ENCODE results near the gene TNIP3. TPM values are rescaled to one million over a fixed set of nuclear protein-coding genes. Genes with fewer than 3 reads are reported as not detected.

TNIP3 gene
- total RNA-seq, 4 donors from 2014 or later: 0.48 TPM; not detected in 3

GRCh38 chr4:121185960-121186359, 21.8 kb upstream of the TNIP3 start:
- H3K27ac ChIP-seq: no peak overlapping the region
- no peaks in the 10 kb centered on the region for H3K27me3 ChIP-seq
- no peak overlapping the region for H3K4me3 ChIP-seq
- H3K36me3 ChIP-seq: no peaks in the 10 kb centered on the region
- H3K9me3 ChIP-seq: no peaks in the 10 kb centered on the region
- no peaks in the 10 kb centered on the region for H3K4me1 ChIP-seq
- no peak for TF ChIP-seq POLR2A (IDR thresholded peaks at IDR 0.05)
- no peak for DNase-seq
- intact Hi-C loops (cut with DNase I; ENCODE audit: low total_unique reads): no loop called here

- intact Hi-C loops (cut with DNase I; ENCODE audit: low total_unique reads): no loop called here
- Histone ChIP-seq H3K9me3 (no peaks in the 10 kb centered on the region), H3K4me1 (no peaks in the 10 kb centered on the region), H3K4me3 (no peak overlapping the region), H3K27me3 (no peaks in the 10 kb centered on the region), H3K36me3 (no peaks in the 10 kb centered on the region), H3K27ac (no peak overlapping the region)
- TF ChIP-seq POLR2A (IDR thresholded peaks at IDR 0.05): no peak
- TF ChIP-seq, protein P1, sequence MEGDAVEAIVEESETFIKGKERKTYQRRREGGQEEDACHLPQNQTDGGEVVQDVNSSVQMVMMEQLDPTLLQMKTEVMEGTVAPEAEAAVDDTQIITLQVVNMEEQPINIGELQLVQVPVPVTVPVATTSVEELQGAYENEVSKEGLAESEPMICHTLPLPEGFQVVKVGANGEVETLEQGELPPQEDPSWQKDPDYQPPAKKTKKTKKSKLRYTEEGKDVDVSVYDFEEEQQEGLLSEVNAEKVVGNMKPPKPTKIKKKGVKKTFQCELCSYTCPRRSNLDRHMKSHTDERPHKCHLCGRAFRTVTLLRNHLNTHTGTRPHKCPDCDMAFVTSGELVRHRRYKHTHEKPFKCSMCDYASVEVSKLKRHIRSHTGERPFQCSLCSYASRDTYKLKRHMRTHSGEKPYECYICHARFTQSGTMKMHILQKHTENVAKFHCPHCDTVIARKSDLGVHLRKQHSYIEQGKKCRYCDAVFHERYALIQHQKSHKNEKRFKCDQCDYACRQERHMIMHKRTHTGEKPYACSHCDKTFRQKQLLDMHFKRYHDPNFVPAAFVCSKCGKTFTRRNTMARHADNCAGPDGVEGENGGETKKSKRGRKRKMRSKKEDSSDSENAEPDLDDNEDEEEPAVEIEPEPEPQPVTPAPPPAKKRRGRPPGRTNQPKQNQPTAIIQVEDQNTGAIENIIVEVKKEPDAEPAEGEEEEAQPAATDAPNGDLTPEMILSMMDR (IDR thresholded peaks at IDR 0.05): no peak
- no peak for DNase-seq
These were observed 19.9 kb upstream of the TNIP3 start for GRCh38 chr4:121183989-121184388.

DNA sequence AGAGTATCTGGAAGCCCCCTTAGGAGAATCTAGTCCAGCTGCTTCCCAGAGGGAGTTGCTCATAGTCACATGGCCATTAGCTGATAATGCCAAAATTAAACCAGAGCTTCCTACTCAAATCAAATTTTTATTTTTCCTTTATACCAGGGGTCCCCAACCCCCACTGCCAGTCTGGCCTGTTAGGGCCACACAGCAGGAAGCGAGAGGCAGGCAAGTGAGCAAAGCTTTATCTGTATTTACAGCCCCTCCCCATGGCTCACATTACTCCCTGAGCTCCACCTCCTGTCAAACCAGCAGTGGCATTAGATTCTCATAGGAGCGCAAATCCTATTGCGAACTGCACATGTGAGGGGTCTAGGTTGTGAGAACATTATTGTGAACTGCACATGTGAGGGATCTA, 19.2 kb upstream of the TNIP3 start:
- H3K27me3 ChIP-seq: no peaks in the 10 kb centered on the region
- no peaks in the 10 kb centered on the region for H3K36me3 ChIP-seq
- no peaks in the 10 kb centered on the region for H3K4me1 ChIP-seq
- intact Hi-C loops (cut with DNase I; ENCODE audit: low total_unique reads): no loop called here
- no peaks in the 10 kb centered on the region for H3K9me3 ChIP-seq
- H3K4me3 ChIP-seq: no peak overlapping the region
- H3K27ac ChIP-seq: no peak overlapping the region
- TF ChIP-seq, protein P1 (IDR thresholded peaks at IDR 0.05): no peak
- TF ChIP-seq POLR2A (IDR thresholded peaks at IDR 0.05): no peak
- no peak for DNase-seq

DNA sequence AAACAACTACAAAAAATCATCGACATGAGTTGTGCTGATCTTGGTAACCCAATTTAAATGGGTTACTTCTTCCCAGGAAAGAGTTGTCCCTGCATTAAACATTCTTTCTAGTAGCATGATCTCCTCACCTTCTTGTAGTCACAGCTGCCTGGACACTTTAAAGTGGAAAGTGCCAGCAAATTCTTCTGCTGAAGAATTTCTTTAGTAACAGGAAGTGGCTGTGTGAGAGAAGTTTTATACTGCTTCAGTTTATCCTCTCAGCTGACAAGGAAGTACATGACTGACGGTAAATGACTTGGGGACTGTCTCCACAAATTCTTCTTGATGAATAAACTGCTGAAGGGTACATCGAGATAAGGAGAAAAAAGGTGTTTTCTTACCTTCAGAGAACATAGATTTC, 18.2 kb upstream of the TNIP3 start:
- Histone ChIP-seq H3K27me3 (no peaks in the 10 kb centered on the region), H3K27ac (no peak overlapping the region), H3K4me1 (no peaks in the 10 kb centered on the region), H3K4me3 (no peak overlapping the region), H3K36me3 (no peaks in the 10 kb centered on the region), H3K9me3 (no peaks in the 10 kb centered on the region)
- TF ChIP-seq POLR2A (IDR thresholded peaks at IDR 0.05): no peak
- TF ChIP-seq, protein P1 (IDR thresholded peaks at IDR 0.05): no peak
- intact Hi-C loops (cut with DNase I; ENCODE audit: low total_unique reads): no loop called here
- DNase-seq: no peak

GRCh38 chr4:121181493-121181892, 17.4 kb upstream of the TNIP3 start:
- TF ChIP-seq, protein P1 (IDR thresholded peaks at IDR 0.05): no peak
- intact Hi-C loops (cut with DNase I; ENCODE audit: low total_unique reads): no loop called here
- Histone ChIP-seq H3K4me1 (no peaks in the 10 kb centered on the region), H3K36me3 (no peaks in the 10 kb centered on the region), H3K27ac (no peak overlapping the region), H3K4me3 (no peak overlapping the region), H3K9me3 (no peaks in the 10 kb centered on the region), H3K27me3 (no peaks in the 10 kb centered on the region)
- no peak for DNase-seq

DNA sequence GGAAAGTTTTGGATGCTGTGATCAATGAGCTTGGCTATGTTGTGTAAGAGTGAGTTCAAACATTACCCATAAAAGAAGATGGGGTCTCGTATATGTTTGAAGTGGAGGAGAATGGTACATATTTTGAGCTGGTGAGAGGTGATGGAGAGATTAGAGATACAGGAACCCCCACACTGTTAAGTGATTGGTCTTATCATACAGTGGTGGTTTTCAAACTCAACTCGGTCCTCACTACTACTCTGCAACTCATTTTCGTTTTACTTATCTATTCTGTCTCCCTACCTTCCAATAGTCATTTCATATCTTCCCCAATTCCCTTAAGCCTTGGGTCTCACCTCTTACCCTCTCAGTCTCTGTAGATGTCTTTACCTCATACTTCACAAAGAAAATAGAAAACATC, 16.4 kb upstream of the TNIP3 start:
- no peaks in the 10 kb centered on the region for H3K4me1 ChIP-seq

More for the DNA sequence above, 16.4 kb upstream of the TNIP3 start:
- no peak overlapping the region for H3K4me3 ChIP-seq
- H3K36me3 ChIP-seq: no peaks in the 10 kb centered on the region
- no peaks in the 10 kb centered on the region for H3K27me3 ChIP-seq
- no peak overlapping the region for H3K27ac ChIP-seq
- H3K9me3 ChIP-seq: no peaks in the 10 kb centered on the region
- no peak for DNase-seq
- TF ChIP-seq, protein P1 (IDR thresholded peaks at IDR 0.05): no peak
- TF ChIP-seq POLR2A (IDR thresholded peaks at IDR 0.05): no peak
- intact Hi-C loops (cut with DNase I; ENCODE audit: low total_unique reads): no loop called here
